Measurements from ENCODE around the gene ADAMTS14. TPM values are rescaled to one million over a fixed set of nuclear protein-coding genes. Genes with fewer than 3 reads are reported as not detected.
"Not testable (repeated sequence)": the region's sequence is repeated elsewhere in the genome, so short reads cannot be mapped to it uniquely, and the experiment has no call there.

ADAMTS14 gene
- total RNA-seq, 2 donors from 2014 or later = 0.24 to 0.37 TPM

GRCh38 chr10:70761727-70762350 lies 89.5 kb downstream of the ADAMTS14 start:
- ATAC-seq (replicated peaks in 1 of 2) (no peak), DNase-seq (no peak)
- peaks cover 0 to 7% of the 10 kb centered on the region in 2 donors for H3K36me3 Mint-ChIP-seq (ENCODE audit: insufficient read depth in 2 of 2)
- H3K27ac Mint-ChIP-seq = no peak overlapping the region
- H3K4me1 Mint-ChIP-seq (ENCODE audit: low read depth) = peaks cover 15% of the 10 kb centered on the region
- H3K9me3 Mint-ChIP-seq = peaks cover 2 to 5% of the 10 kb centered on the region in 2 donors
- peaks cover 6% of the 10 kb centered on the region for H3K27me3 Mint-ChIP-seq (ENCODE audit: low read depth)
- H3K4me3 Mint-ChIP-seq = no peak overlapping the region

GRCh38 chr10:70762441-70763175 lies 90.3 kb downstream of the ADAMTS14 start:
- H3K9me3 Mint-ChIP-seq = peaks cover 2 to 5% of the 10 kb centered on the region in 2 donors
- peaks cover 0 to 7% of the 10 kb centered on the region in 2 donors for H3K36me3 Mint-ChIP-seq (ENCODE audit: insufficient read depth in 2 of 2)
- no peak for ATAC-seq (replicated peaks in 1 of 2)
- H3K4me3 Mint-ChIP-seq = no peak overlapping the region
- no peak overlapping the region for H3K27ac Mint-ChIP-seq
- peaks cover 15% of the 10 kb centered on the region for H3K4me1 Mint-ChIP-seq (ENCODE audit: low read depth)
- DNase-seq = no peak
- H3K27me3 Mint-ChIP-seq (ENCODE audit: low read depth) = peaks cover 10% of the 10 kb centered on the region

- ATAC-seq (replicated peaks in 1 of 2) (no peak), DNase-seq (no peak)
- Mint-ChIP-seq H3K27me3 (ENCODE audit: low read depth) (peaks cover 10% of the 10 kb centered on the region), H3K4me1 (ENCODE audit: low read depth) (peaks cover 10% of the 10 kb centered on the region), H3K36me3 (ENCODE audit: insufficient read depth in 2 of 2) (peaks cover 0 to 7% of the 10 kb centered on the region in 2 donors), H3K4me3 (no peak overlapping the region), H3K27ac (no peak overlapping the region), H3K9me3 (peaks cover 2 to 5% of the 10 kb centered on the region in 2 donors)
Measured at GRCh38 chr10:70763567-70763966, 91.3 kb downstream of the ADAMTS14 start.

GRCh38 chr10:70765794-70766594 lies 93.7 kb downstream of the ADAMTS14 start:
- H3K9me3 Mint-ChIP-seq = peaks cover 2 to 5% of the 10 kb centered on the region in 2 donors
- peaks cover 0 to 7% of the 10 kb centered on the region in 2 donors for H3K36me3 Mint-ChIP-seq (ENCODE audit: insufficient read depth in 2 of 2)
- no peak for DNase-seq
- H3K4me1 Mint-ChIP-seq (ENCODE audit: low read depth) = no peaks in the 10 kb centered on the region
- H3K27me3 Mint-ChIP-seq (ENCODE audit: low read depth) = peaks cover 10% of the 10 kb centered on the region
- no peak overlapping the region for H3K27ac Mint-ChIP-seq
- no peak overlapping the region for H3K4me3 Mint-ChIP-seq
- no peak for ATAC-seq (replicated peaks in 1 of 2)

GRCh38 chr10:70768026-70768685 lies 95.8 kb downstream of the ADAMTS14 start:
- peaks cover 10% of the 10 kb centered on the region for H3K27me3 Mint-ChIP-seq (ENCODE audit: low read depth)
- H3K9me3 Mint-ChIP-seq; H3K36me3 Mint-ChIP-seq (ENCODE audit: insufficient read depth in 2 of 2); DNase-seq; H3K4me1 Mint-ChIP-seq (ENCODE audit: low read depth); ATAC-seq (replicated peaks in 1 of 2); H3K27ac Mint-ChIP-seq; H3K4me3 Mint-ChIP-seq: not testable (repeated sequence)

GRCh38 chr10:70769121-70769520 lies 96.8 kb downstream of the ADAMTS14 start:
- Mint-ChIP-seq H3K4me1 (ENCODE audit: low read depth) (no peaks in the 10 kb centered on the region), H3K27ac (no peak overlapping the region), H3K9me3 (peaks cover 2 to 5% of the 10 kb centered on the region in 2 donors), H3K4me3 (no peak overlapping the region), H3K27me3 (ENCODE audit: low read depth) (peaks cover 10% of the 10 kb centered on the region), H3K36me3 (ENCODE audit: insufficient read depth in 2 of 2) (peaks cover 0 to 7% of the 10 kb centered on the region in 2 donors)
- no peak for ATAC-seq (replicated peaks in 1 of 2)
- no peak for DNase-seq

- peaks cover 2 to 5% of the 10 kb centered on the region in 2 donors for H3K9me3 Mint-ChIP-seq
- H3K4me3 Mint-ChIP-seq = no peak overlapping the region
- H3K27ac Mint-ChIP-seq = no peak overlapping the region
- ATAC-seq (replicated peaks in 1 of 2) (no peak), DNase-seq (no peak)
- peaks cover 0 to 7% of the 10 kb centered on the region in 2 donors for H3K36me3 Mint-ChIP-seq (ENCODE audit: insufficient read depth in 2 of 2)
- no peaks in the 10 kb centered on the region for H3K4me1 Mint-ChIP-seq (ENCODE audit: low read depth)
- H3K27me3 Mint-ChIP-seq (ENCODE audit: low read depth) = peaks cover 10% of the 10 kb centered on the region
Measured at GRCh38 chr10:70770001-70770400, 97.7 kb downstream of the ADAMTS14 start.

- H3K36me3 Mint-ChIP-seq (ENCODE audit: insufficient read depth in 2 of 2); ATAC-seq (replicated peaks in 1 of 2); H3K9me3 Mint-ChIP-seq; DNase-seq; H3K4me3 Mint-ChIP-seq; H3K4me1 Mint-ChIP-seq (ENCODE audit: low read depth); H3K27ac Mint-ChIP-seq: not testable (repeated sequence)
- H3K27me3 Mint-ChIP-seq (ENCODE audit: low read depth) = peaks cover 10% of the 10 kb centered on the region
Measured at GRCh38 chr10:70770516-70770915, 98.2 kb downstream of the ADAMTS14 start.

GRCh38 chr10:70771311-70772194 lies 99.2 kb downstream of the ADAMTS14 start:
- H3K4me1 Mint-ChIP-seq (ENCODE audit: low read depth) = no peaks in the 10 kb centered on the region
- no peaks in the 10 kb centered on the region for H3K36me3 Mint-ChIP-seq (ENCODE audit: insufficient read depth in 2 of 2)
- no peak overlapping the region for H3K27ac Mint-ChIP-seq
- no peak overlapping the region for H3K4me3 Mint-ChIP-seq
- H3K9me3 Mint-ChIP-seq = no peaks in the 10 kb centered on the region
- no peak for DNase-seq
- no peak for ATAC-seq (replicated peaks in 1 of 2)
- H3K27me3 Mint-ChIP-seq (ENCODE audit: low read depth) = peaks cover 7% of the 10 kb centered on the region

GRCh38 chr10:70772627-70773026 lies 100.3 kb downstream of the ADAMTS14 start:
- Mint-ChIP-seq H3K27ac (no peak overlapping the region), H3K27me3 (ENCODE audit: low read depth) (no peaks in the 10 kb centered on the region), H3K4me3 (no peak overlapping the region), H3K9me3 (no peaks in the 10 kb centered on the region), H3K36me3 (ENCODE audit: insufficient read depth in 2 of 2) (no peaks in the 10 kb centered on the region), H3K4me1 (ENCODE audit: low read depth) (no peaks in the 10 kb centered on the region)
- DNase-seq = no peak
- no peak for ATAC-seq (replicated peaks in 1 of 2)

- no peaks in the 10 kb centered on the region for H3K27me3 Mint-ChIP-seq (ENCODE audit: low read depth)
- H3K4me3 Mint-ChIP-seq = no peak overlapping the region
- H3K4me1 Mint-ChIP-seq (ENCODE audit: low read depth) = no peaks in the 10 kb centered on the region
- no peak for ATAC-seq (replicated peaks in 1 of 2)
- no peaks in the 10 kb centered on the region for H3K36me3 Mint-ChIP-seq (ENCODE audit: insufficient read depth in 2 of 2)
- DNase-seq = no peak
- no peak overlapping the region for H3K27ac Mint-ChIP-seq
- no peaks in the 10 kb centered on the region for H3K9me3 Mint-ChIP-seq
Measured at GRCh38 chr10:70773461-70773860, 101.2 kb downstream of the ADAMTS14 start.
